GM12891 (cell line): Measurements from ENCODE around the gene CS.

Source experiments
- POLR2A ChIP-seq: IDR thresholded peaks from 2 replicates; pipeline ENCODE4 v1.6.1; 2011; ENCODE audit warnings: low read depth, low read length, control low read depth
- POLR2AphosphoS5 ChIP-seq: IDR thresholded peaks from 2 replicates; pipeline ENCODE4 v1.6.1; 2011; ENCODE audit warnings: low read depth, low read length, control low read depth
- SPI1 ChIP-seq: IDR thresholded peaks from 2 replicates; pipeline ENCODE4 v1.6.1; 2011; ENCODE audit warnings: low read depth, low read length, control low read depth
- TAF1 ChIP-seq: IDR thresholded peaks from 2 replicates; pipeline ENCODE4 v1.6.1; 2011; ENCODE audit warnings: low read depth, low read length, control low read depth

DNA sequence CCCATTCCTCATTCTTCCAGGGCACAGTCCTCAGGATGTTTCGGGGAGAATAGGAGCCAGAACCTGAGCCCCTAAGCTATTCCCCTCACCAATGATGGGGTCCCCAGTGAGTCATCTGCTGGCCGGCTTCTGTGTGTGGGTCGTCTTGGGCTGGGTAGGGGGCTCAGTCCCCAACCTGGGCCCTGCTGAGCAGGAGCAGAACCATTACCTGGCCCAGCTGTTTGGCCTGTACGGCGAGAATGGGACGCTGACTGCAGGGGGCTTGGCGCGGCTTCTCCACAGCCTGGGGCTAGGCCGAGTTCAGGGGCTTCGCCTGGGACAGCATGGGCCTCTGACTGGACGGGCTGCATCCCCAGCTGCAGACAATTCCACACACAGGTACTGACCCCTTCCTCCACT is 68.9 kb downstream of the CS start:
- TF ChIP-seq POLR2A = no peak
- TF ChIP-seq TAF1 = no peak
- no peak for TF ChIP-seq POLR2AphosphoS5
- TF ChIP-seq SPI1 = no peak
